Measurements from ENCODE around the gene DPP10.

DNA sequence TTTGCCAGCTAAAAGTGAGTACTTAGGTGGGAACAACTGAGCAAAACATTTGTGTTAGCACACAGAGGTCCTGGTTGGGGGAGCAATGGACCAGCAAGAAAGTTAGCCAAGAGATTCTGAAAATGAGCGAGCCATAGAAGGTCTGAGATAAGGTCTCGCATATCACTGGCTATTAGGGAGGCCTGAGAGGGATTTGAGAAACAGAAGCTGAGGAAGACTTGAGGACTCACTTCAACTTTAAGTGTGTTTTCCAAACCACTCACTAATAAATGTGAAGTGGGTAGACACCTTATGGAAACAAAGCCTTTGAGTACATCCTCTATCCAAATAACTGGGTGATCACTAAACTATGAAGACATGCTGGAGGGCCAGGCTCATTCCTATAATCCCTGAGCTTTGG, 958.5 kb downstream of the DPP10 start:
- no peak for TF ChIP-seq SIN3A (IDR thresholded peaks at IDR 0.05; ENCODE audit: borderline replicate concordance, insufficient read depth, low read length)
- TF ChIP-seq, protein P1, sequence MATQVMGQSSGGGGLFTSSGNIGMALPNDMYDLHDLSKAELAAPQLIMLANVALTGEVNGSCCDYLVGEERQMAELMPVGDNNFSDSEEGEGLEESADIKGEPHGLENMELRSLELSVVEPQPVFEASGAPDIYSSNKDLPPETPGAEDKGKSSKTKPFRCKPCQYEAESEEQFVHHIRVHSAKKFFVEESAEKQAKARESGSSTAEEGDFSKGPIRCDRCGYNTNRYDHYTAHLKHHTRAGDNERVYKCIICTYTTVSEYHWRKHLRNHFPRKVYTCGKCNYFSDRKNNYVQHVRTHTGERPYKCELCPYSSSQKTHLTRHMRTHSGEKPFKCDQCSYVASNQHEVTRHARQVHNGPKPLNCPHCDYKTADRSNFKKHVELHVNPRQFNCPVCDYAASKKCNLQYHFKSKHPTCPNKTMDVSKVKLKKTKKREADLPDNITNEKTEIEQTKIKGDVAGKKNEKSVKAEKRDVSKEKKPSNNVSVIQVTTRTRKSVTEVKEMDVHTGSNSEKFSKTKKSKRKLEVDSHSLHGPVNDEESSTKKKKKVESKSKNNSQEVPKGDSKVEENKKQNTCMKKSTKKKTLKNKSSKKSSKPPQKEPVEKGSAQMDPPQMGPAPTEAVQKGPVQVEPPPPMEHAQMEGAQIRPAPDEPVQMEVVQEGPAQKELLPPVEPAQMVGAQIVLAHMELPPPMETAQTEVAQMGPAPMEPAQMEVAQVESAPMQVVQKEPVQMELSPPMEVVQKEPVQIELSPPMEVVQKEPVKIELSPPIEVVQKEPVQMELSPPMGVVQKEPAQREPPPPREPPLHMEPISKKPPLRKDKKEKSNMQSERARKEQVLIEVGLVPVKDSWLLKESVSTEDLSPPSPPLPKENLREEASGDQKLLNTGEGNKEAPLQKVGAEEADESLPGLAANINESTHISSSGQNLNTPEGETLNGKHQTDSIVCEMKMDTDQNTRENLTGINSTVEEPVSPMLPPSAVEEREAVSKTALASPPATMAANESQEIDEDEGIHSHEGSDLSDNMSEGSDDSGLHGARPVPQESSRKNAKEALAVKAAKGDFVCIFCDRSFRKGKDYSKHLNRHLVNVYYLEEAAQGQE (IDR thresholded peaks at IDR 0.05; ENCODE audit: insufficient read depth in 1 of 2, low read depth in 2 of 2, low read length in 2 of 2): no peak
